HepG2 (cell line): ENCODE results near the gene TPST1. TPM values are rescaled to one million over a fixed set of nuclear protein-coding genes. Genes with fewer than 3 reads are reported as not detected.

Experiments
- GABPA ChIP-seq, 2 experiments: IDR thresholded peaks; 2 replicates each; pipeline ENCODE4 v1.6.1; 2011 to 2016; ENCODE audit warnings: low read depth in 2 of 2, low read length in 1 of 2, missing biosample characterization in 1 of 2, missing genetic modification characterization in 1 of 2
- HOXA3 ChIP-seq: sonication (generic); formaldehyde crosslinking; IDR thresholded peaks from 2 replicates; pipeline ENCODE4 v1.5.0; 2020; ENCODE audit warnings: missing genetic modification reagents
- HOXD1 ChIP-seq: sonication (generic); formaldehyde crosslinking; IDR thresholded peaks from 2 replicates; pipeline ENCODE4 v1.5.0; 2020; ENCODE audit warnings: missing genetic modification reagents
- MAFK ChIP-seq, 2 experiments: IDR thresholded peaks in 1 of 2; conservative IDR thresholded peaks in 1 of 2; 2 replicates each; pipeline ENCODE4 v1.6.1; 2011; ENCODE audit warnings: improper control_type of control experiment in 2 of 2, low read length in 2 of 2
- PHB2 ChIP-seq: fragments of 450-650 bp; IDR thresholded peaks from 2 replicates; pipeline ENCODE4 v1.6.1; 2018; ENCODE audit not compliant: partially characterized antibody
- RARG ChIP-seq: sonication (generic); formaldehyde crosslinking; IDR thresholded peaks from 2 replicates; pipeline ENCODE4 v1.4.0; 2020; ENCODE audit warnings: low read depth, mild to moderate bottlenecking, missing genetic modification reagents
- RBFOX2 ChIP-seq: fragments of 200-400 bp; formaldehyde crosslinking; IDR thresholded peaks from 2 replicates; pipeline ENCODE4 v1.6.1; 2017; ENCODE audit warnings: low read depth, mild to moderate bottlenecking, low read length
- SNAI1 ChIP-seq: sonication (generic); formaldehyde crosslinking; IDR thresholded peaks from 2 replicates; pipeline ENCODE4 v1.5.0; 2020; ENCODE audit warnings: mild to moderate bottlenecking, missing genetic modification reagents, borderline replicate concordance
- SRY ChIP-seq: sonication (generic); formaldehyde crosslinking; IDR thresholded peaks from 2 replicates; pipeline ENCODE4 v1.8.0; 2022; ENCODE audit warnings: mild to moderate bottlenecking, missing genetic modification reagents
- STAG1 ChIP-seq: sonication (generic); formaldehyde crosslinking; IDR thresholded peaks from 2 replicates; pipeline ENCODE4 v1.4.0; 2020; ENCODE audit warnings: missing genetic modification reagents
- ZNF10 ChIP-seq: sonication (generic); formaldehyde crosslinking; IDR thresholded peaks from 2 replicates; pipeline ENCODE4 v1.4.0; 2020; ENCODE audit warnings: mild to moderate bottlenecking, low read depth, missing genetic modification reagents, borderline replicate concordance
- ZNF160 ChIP-seq: sonication (generic); formaldehyde crosslinking; IDR thresholded peaks from 2 replicates; pipeline ENCODE4 v1.8.0; 2022; ENCODE audit warnings: mild to moderate bottlenecking, inconsistent platforms, missing genetic modification reagents
- ZNF468 ChIP-seq: sonication (generic); formaldehyde crosslinking; IDR thresholded peaks from 2 replicates; pipeline ENCODE4 v1.8.0; 2022; ENCODE audit warnings: mild to moderate bottlenecking, moderate library complexity, missing genetic modification reagents
- ZNF550 ChIP-seq: sonication (generic); formaldehyde crosslinking; IDR thresholded peaks from 2 replicates; pipeline ENCODE4 v1.4.0; 2020; ENCODE audit warnings: mild to moderate bottlenecking, missing genetic modification reagents, borderline replicate concordance
- ZNF678 ChIP-seq: sonication (generic); formaldehyde crosslinking; IDR thresholded peaks from 2 replicates; pipeline ENCODE4 v1.4.0; 2020; ENCODE audit warnings: mild to moderate bottlenecking, missing genetic modification reagents
- ZNF709 ChIP-seq: sonication (generic); formaldehyde crosslinking; IDR thresholded peaks from 2 replicates; pipeline ENCODE4 v1.5.0; 2020; ENCODE audit warnings: mild to moderate bottlenecking, missing genetic modification reagents
- polyA plus RNA-seq, 8 experiments: library from polyadenylated mRNA; depleted of rRNA in 3 of 8; stranded (reverse) in 7 of 8; unstranded in 1 of 8; fragments of >200 nt; fragmentation: Illumina TruSeq in 4 of 8; extraction: Trizol in 4 of 8; gene quantifications; 2 replicates each; pipeline versions ENCODE4 v1.2.1 to v1.2.3, GENCODE V29; 2011 to 2016; ENCODE audit warnings: low read depth in 4 of 8, missing spikeins in 1 of 8, mixed read lengths in 1 of 8; ENCODE audit not compliant: insufficient read depth in 1 of 8
- total RNA-seq, 5 experiments: library from RNA; depleted of rRNA; stranded (reverse); fragments of >200 nt; fragmentation: Illumina TruSeq; extraction: Trizol; gene quantifications; 2 replicates each; pipeline ENCODE4 v1.2.3, GENCODE V29; 2016; ENCODE audit warnings: low read depth in 1 of 5
- TF ChIP-seq, protein P1 (sequence below): sonication (generic); formaldehyde crosslinking; IDR thresholded peaks from 2 replicates; pipeline ENCODE4 v1.4.0; 2020; ENCODE audit warnings: mild to moderate bottlenecking, missing genetic modification reagents
- TF ChIP-seq, protein P2 (sequence below): sonication (generic); formaldehyde crosslinking; IDR thresholded peaks from 2 replicates; pipeline ENCODE4 v1.4.0; 2020; ENCODE audit warnings: mild to moderate bottlenecking, missing genetic modification reagents
- TF ChIP-seq, protein P3 (sequence below): sonication (generic); formaldehyde crosslinking; conservative IDR thresholded peaks from 2 replicates; pipeline ENCODE4 v1.4.0; 2020; ENCODE audit warnings: missing genetic modification reagents
- TF ChIP-seq, protein P4 (sequence below): sonication (generic); formaldehyde crosslinking; IDR thresholded peaks from 2 replicates; pipeline ENCODE4 v1.8.1; 2023; ENCODE audit warnings: mild to moderate bottlenecking, moderate library complexity, missing genetic modification reagents
- TF ChIP-seq, protein P5 (sequence below): IDR thresholded peaks from 2 replicates; pipeline ENCODE4 v1.6.1; 2016; ENCODE audit warnings: low read depth, control low read depth
- TF ChIP-seq, protein P6 (sequence below): sonication (generic); formaldehyde crosslinking; IDR thresholded peaks from 2 replicates; pipeline ENCODE4 v1.4.0; 2020; ENCODE audit warnings: mild to moderate bottlenecking, missing genetic modification reagents

The TPST1 gene
- total and polyA plus RNA-seq, 2 of the 13 experiments (the other 11 are each of a cell fraction or from before 2014, with no cell fraction given), result 24.3 to 34.1 TPM

DNA sequence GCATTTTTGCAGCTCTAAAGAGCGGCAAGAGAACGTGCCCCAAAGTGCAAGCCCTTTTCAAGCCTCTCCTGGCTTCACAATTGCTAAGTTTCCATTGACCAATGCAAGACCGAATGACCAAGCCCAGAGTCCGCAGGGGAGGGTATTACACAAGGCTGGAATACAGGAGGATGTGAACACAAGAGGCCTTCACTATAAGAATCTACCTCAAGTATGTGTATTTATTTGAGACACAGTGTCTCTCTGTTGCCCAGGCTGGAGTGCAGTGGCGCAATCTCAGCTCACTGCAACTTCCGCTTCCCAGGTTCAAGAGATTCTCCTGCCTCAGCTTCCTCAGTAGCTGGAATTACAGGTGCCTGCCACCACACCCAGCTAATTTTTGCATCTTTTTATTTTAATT lies 22.2 kb upstream of the TPST1 start (continued):
- TF ChIP-seq, protein P1, sequence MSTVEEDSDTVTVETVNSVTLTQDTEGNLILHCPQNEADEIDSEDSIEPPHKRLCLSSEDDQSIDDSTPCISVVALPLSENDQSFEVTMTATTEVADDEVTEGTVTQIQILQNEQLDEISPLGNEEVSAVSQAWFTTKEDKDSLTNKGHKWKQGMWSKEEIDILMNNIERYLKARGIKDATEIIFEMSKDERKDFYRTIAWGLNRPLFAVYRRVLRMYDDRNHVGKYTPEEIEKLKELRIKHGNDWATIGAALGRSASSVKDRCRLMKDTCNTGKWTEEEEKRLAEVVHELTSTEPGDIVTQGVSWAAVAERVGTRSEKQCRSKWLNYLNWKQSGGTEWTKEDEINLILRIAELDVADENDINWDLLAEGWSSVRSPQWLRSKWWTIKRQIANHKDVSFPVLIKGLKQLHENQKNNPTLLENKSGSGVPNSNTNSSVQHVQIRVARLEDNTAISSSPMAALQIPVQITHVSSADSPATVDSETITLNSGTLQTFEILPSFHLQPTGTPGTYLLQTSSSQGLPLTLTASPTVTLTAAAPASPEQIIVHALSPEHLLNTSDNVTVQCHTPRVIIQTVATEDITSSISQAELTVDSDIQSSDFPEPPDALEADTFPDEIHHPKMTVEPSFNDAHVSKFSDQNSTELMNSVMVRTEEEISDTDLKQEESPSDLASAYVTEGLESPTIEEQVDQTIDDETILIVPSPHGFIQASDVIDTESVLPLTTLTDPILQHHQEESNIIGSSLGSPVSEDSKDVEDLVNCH (CRISPR knock-in tag), result no peak
- TF ChIP-seq PHB2 (no peak), ZNF160 (CRISPR knock-in tag) (no peak), ZNF678 (CRISPR knock-in tag) (no peak), ZNF468 (CRISPR knock-in tag) (no peak), RBFOX2 (no peak), SNAI1 (no peak), HOXD1 (CRISPR knock-in tag) (no peak), ZNF10 (no peak), ZNF709 (CRISPR knock-in tag) (no peak), STAG1 (CRISPR knock-in tag) (no peak), SRY (no peak), RARG (no peak), ZNF550 (CRISPR knock-in tag) (no peak), GABPA (IDR thresholded peaks at IDR 0.05; ENCODE audit: low read depth, low read length) (no peak), GABPA (CRISPR knock-in tag; IDR thresholded peaks at IDR 0.05; ENCODE audit: low read depth) (peak; percentile 36; the same call in 1 of the 2 replicates), HOXA3 (CRISPR knock-in tag) (0 out of 2 replicates have a peak, but pooled peaks have one; percentile 40), MAFK (conservative IDR thresholded peaks at IDR 0.05 in 1 of 2, IDR thresholded peaks at IDR 0.05 in 1 of 2; ENCODE audit: low read length in 2 of 2) (no peak)
- TF ChIP-seq, protein P2, sequence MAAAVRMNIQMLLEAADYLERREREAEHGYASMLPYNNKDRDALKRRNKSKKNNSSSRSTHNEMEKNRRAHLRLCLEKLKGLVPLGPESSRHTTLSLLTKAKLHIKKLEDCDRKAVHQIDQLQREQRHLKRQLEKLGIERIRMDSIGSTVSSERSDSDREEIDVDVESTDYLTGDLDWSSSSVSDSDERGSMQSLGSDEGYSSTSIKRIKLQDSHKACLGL (CRISPR knock-in tag), result no peak
- TF ChIP-seq, protein P3, sequence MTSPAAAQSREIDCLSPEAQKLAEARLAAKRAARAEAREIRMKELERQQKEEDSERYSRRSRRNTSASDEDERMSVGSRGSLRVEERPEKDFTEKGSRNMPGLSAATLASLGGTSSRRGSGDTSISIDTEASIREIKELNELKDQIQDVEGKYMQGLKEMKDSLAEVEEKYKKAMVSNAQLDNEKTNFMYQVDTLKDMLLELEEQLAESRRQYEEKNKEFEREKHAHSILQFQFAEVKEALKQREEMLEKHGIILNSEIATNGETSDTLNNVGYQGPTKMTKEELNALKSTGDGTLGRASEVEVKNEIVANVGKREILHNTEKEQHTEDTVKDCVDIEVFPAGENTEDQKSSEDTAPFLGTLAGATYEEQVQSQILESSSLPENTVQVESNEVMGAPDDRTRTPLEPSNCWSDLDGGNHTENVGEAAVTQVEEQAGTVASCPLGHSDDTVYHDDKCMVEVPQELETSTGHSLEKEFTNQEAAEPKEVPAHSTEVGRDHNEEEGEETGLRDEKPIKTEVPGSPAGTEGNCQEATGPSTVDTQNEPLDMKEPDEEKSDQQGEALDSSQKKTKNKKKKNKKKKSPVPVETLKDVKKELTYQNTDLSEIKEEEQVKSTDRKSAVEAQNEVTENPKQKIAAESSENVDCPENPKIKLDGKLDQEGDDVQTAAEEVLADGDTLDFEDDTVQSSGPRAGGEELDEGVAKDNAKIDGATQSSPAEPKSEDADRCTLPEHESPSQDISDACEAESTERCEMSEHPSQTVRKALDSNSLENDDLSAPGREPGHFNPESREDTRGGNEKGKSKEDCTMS, result no peak
- TF ChIP-seq, protein P4, sequence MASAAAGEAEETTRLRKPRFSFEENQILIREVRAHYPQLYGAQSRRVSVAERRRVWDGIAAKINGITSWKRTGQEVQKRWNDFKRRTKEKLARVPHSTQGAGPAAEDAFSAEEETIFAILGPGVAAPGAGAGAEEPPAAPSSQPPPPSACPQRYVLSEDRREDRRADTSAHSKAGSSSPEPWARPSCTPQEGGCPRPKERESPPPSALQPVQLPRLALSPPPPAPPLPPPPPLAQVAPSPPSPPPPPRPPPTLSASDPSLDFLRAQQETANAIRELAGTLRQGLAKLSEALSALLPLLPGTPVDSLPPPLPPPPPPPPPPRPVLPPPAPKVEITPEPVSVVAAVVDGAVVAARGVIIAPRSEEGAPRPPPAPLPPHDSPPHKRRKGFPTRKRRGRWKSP (CRISPR knock-in tag), result no peak
- TF ChIP-seq, protein P5, sequence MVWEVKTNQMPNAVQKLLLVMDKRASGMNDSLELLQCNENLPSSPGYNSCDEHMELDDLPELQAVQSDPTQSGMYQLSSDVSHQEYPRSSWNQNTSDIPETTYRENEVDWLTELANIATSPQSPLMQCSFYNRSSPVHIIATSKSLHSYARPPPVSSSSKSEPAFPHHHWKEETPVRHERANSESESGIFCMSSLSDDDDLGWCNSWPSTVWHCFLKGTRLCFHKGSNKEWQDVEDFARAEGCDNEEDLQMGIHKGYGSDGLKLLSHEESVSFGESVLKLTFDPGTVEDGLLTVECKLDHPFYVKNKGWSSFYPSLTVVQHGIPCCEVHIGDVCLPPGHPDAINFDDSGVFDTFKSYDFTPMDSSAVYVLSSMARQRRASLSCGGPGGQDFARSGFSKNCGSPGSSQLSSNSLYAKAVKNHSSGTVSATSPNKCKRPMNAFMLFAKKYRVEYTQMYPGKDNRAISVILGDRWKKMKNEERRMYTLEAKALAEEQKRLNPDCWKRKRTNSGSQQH (CRISPR knock-in tag), result no peak
- TF ChIP-seq, protein P6, sequence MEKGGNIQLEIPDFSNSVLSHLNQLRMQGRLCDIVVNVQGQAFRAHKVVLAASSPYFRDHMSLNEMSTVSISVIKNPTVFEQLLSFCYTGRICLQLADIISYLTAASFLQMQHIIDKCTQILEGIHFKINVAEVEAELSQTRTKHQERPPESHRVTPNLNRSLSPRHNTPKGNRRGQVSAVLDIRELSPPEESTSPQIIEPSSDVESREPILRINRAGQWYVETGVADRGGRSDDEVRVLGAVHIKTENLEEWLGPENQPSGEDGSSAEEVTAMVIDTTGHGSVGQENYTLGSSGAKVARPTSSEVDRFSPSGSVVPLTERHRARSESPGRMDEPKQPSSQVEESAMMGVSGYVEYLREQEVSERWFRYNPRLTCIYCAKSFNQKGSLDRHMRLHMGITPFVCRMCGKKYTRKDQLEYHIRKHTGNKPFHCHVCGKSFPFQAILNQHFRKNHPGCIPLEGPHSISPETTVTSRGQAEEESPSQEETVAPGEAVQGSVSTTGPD (CRISPR knock-in tag), result no peak
